GM04504 (cell line): ENCODE results near the gene SLC25A29.

Source experiments
- DNase-seq: peaks from one replicate; pipeline ENCODE4 v3.0.0-alpha.2; 2012; ENCODE audit warnings: low read depth

SLC25A29 gene

DNA sequence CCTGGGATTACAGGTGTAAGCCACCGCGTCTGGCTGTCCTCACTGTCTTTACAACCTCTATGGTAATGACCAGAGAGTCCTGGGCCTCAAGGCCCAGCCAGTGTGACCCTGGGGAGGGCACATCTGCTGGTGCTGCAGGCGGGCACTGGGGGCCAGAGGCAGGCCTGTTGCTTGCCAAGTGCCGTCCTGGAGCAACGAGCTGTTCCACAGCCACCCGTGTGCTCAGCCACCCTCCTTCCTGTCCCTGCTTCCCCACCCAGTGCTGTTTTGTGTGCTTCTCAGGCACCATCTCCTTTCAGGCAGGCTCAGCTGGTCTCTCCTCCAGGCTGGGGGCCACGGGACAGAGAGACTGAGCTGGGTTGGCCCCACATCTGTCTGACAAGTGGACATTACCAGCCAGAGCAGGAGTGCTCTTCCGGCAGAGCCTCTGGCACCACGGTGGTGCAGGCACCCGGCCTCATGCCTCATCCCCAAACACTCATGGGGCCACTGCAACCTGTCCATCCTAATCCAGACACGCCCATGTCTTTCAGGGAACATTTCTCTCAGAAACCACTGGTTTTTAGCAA lies 25.9 kb upstream of the SLC25A29 start:
- DNase-seq = no peak

DNA sequence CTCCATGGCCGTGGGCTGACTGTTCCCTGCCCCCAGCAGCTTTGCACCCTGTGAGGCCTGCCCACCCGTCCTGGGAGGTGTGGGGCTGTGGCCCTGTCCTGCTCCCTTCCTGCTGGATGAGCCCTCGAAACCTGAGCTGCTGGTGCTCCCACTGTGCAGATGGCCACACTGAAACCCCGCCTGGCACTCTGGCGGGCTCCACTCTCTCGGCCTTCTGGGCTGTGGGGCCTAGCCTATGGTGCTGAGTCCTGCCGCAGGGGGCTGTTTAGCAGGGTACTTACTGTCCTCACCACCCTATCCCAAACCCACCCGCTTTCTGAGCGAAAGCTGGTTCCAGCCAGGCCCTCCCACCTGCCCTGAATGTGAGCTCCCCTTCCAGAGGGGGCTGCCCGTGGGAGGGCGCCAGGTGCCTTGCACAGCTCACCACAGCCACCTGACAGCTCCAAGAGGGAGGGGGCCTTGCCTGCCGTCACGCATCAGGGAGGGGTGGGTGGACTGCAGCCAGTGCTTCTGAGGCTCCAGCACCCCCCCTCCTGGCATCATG lies 24.2 kb upstream of the SLC25A29 start:
- no peak for DNase-seq

DNA sequence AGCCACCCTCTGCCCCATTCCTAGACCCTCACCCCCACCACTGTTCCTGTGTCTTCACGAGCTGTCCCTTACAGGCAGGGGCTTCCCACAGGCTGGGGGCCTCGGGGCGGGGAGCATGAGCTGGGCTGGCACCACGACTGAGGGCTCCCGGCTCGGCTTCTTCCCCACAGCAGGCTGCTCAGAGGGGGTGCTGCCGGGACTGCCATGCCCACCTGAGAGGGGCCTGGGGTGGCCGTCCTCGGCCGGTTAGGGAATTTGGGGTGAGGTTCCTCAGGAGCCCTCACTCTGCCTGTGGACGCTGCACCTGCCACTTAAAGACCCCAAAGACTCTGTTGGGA lies 23.7 kb upstream of the SLC25A29 start:
- DNase-seq = no peak

DNA sequence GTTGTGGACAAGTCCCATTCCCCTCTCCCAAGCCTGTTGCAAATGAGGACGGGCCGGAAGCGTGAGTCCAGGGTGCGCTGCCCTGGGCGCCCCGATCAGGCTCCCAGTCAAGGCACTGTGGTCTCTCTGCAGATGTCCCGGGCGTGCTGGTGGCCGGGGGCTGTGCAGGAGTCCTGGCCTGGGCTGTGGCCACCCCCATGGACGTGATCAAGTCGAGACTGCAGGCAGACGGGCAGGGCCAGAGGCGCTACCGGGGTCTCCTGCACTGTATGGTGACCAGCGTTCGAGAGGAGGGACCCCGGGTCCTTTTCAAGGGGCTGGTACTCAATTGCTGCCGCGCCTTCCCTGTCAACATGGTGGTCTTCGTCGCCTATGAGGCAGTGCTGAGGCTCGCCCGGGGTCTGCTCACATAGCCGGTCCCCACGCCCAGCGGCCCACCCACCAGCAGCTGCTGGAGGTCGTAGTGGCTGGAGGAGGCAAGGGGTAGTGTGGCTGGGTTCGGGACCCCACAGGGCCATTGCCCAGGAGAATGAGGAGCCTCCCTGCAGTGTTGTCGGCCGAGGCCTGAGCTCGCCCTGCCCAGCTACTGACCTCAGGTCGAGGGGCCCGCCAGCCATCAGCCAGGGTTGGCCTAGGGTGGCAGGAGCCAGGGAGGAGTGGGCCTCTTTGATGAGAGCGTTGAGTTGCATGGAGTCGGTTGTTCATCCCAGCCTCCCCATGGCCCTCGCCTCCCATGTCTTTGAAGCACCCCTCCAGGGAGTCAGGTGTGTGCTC lies 23.2 kb upstream of the SLC25A29 start:
- DNase-seq = no peak

GRCh38 chr14:100328495-100329163 lies 22.4 kb upstream of the SLC25A29 start:
- no peak for DNase-seq

- DNase-seq = no peak
Measured at GRCh38 chr14:100327128-100327527, 20.9 kb upstream of the SLC25A29 start.

DNA sequence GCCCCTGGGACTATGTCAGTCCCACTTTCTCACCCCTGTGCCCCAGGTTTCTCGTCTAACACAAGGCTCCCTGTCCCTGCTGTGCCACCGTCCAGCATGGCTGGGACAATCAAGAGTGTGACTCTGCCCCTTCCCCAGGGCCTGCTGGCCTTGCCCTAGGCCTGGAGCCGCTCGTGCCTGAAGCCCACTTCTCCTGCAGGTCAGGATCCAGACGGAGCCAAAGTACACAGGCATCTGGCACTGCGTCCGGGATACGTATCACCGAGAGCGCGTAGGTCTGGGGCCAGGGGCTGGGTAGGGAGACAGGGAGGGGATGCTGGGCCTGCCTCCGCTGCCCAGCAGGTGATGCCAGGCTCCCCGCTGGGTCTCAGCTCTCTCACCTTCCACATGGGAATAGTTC lies 19.7 kb upstream of the SLC25A29 start:
- no peak for DNase-seq

- DNase-seq = no peak
Measured at GRCh38 chr14:100325231-100325632, 19.0 kb upstream of the SLC25A29 start.

DNA sequence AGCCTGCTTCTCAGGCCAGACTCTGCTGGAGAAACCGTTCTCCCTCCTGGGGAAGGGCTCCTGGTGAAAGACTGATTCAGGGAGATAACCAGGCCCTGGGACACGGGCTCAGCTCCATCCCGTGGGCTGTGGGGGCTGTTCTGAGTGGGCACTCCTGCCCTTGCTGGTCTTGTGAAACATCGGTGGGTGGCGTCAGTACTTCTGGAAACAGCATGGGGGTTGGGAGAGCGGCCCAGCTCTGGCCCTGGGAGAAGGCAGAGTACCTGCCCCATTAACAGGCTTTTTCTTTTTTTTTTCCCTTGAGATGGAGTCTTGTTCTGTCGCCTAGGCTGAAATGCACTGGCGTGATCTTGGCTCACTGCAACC lies 17.7 kb upstream of the SLC25A29 start:
- DNase-seq = no peak

GRCh38 chr14:100323121-100323941 lies 17.1 kb upstream of the SLC25A29 start, which contains the start of gene SLC25A47:
Gene SLC25A47, plus strand, starts transcription at chr14:100323339. Its CDS starts 76 bp downstream, at chr14:100323415.
- no peak for DNase-seq

- DNase-seq = no peak
Measured at GRCh38 chr14:100322138-100322957, 16.1 kb upstream of the SLC25A29 start.

DNA sequence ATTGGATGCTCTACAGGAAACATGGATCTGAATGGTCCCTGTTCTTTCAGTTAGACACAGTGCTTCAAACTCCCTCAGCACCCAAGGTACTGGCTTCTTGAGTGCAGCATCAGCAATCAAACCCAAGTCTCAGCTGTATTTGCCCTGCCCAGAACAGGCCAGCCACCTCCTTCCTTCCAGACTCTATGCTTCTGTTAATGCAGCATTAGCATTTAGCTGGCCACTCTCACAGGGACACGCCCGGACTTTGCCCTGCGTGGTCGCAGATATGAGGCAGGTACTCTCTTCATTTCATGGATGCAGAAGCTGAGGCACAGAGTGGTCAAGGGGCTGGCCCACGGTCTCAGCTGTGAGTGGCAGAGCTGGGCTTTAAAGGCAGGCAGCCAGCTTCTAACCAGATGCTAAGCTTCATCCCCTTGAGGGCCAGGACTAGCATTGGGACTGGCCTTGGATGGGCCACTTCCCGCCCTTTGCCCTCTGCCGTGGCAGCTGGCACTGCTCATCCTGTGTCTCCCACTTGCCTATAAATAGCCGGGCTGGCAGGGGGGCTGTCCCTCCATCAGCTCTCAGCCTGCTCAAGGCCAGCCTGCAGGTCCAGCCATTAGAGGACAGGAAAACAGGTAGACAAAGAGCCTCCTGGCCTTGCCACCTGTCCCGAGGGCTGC lies 15.4 kb upstream of the SLC25A29 start:
- no peak for DNase-seq

- no peak for DNase-seq
Measured at GRCh38 chr14:100320157-100320856, 14.1 kb upstream of the SLC25A29 start.

GRCh38 chr14:100317912-100318808 lies 11.9 kb upstream of the SLC25A29 start:
- DNase-seq = no peak

DNA sequence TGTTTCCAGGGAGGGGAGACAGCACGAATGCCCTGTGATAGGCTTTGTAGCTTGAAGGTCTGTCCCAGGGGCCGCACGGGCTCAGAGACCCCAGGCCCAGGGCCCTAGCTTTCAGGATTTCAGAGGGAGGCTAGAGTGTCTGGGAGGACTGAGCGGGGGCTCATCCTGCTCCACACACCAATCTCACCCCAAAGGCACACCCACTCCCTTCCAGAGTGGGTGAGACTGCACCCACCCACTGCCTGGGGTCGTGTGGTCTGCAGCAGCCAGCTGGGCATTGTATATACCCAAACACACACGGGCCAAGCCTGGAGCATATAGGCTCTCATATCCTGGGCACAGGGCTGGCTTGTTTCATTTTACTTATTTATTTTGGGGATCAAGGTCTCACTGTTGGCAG lies 11.1 kb upstream of the SLC25A29 start:
- no peak for DNase-seq

DNA sequence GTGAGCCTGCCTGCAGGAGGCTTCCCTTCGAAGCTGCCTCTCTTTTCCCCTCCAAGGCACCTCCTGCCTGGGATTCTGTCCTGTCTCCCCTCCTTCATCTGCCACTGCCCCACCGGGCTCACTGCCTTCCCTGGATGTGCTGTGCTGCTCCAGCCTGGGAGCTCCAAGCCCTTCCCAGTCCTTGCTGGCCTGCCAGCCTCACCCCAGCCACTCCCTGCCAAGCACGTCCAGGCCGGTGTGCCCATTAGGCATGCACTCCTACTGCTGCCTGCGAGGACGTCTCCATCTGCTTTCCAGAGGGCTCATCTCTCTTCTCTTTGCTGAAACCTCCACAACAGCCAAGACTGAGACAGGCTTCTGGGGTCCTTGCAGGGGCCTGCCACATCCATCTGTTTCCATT lies 8.5 kb upstream of the SLC25A29 start:
- no peak for DNase-seq

DNA sequence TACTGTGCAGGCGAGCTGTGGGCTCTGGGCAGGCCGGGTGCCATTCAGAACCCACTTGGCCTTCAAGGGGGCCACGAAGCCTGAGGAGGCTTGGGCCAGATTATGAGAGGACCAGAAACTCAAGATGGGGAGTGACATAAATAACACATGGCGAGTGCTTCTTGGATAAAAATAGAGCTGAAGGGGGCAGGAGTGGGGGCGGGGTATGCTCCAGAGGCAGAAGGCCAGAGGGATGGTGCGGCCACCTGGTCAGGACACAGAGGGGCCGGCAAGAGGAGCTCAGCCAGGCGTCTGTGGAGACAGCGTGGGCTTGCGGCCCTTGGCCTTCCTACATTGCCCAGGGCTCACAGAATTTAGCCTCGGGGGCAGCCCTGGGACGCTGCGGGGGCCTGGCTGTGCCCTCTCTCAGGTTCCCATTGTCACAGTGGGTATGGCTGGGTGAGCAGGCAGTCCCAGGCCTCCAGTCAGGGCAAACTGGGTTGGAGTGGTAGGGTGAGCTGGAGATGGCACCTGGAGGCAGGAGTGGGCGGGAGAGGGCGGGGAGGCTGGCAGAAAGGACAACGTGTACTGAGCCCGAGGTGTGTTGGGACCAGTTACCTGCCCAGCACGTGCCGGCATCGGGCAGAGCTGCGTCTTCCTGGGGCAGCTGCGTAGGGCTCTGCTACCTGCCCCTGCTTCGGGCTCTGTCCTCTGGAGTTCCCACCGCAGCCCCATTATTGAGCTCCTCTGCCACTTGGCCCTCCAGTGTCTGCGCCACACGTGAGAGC lies 7.4 kb upstream of the SLC25A29 start:
- no peak for DNase-seq

DNA sequence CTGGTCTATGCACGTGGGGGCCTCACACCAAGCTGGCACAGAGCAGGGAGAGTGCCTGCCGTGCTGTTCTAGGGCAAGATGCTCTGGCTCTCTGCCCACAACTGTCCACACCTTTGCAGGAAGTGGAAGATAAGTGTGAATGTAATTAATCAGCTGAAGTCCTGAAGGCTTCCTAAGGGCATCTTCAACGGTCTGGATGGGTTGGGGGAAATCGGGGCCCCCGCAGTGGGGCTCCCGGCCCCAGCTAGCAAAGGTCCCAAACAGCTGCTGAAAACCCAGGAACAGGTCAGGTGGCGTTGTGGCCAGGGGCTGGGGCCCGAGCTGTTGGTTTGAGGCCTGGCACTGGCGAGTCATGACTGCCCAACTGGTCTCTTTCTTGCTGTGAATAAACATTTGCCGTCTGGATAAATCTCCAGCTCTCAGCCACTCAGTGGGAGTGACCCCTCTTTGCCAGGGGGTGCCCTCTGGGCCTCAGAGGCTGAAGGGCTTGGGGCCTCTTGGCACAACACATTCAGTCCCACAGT lies 6.7 kb upstream of the SLC25A29 start:
- no peak for DNase-seq
